CD4-positive, alpha-beta memory T cell (primary cell): ENCODE results near the gene WRAP73. TPM values are rescaled to one million over a fixed set of nuclear protein-coding genes. Genes with fewer than 3 reads are reported as not detected.
A peak's percentile ranks its signal among the peaks of the same experiment; 100 is the strongest.
"Not testable (repeated sequence)": the region's sequence is repeated elsewhere in the genome, so short reads cannot be mapped to it uniquely, and the experiment has no call there.

ENCODE experiments used
- CTCF ChIA-PET: fragments of 350-600 bp; sonication (Branson Sonifier 250); formaldehyde crosslinking; loops from one replicate; lab custom pipeline; 2021; ENCODE audit warnings: inconsistent platforms; ENCODE audit not compliant: partially characterized antibody; lab: Charles Lee
- POLR2A ChIA-PET: fragments of 350-600 bp; sonication (Branson Sonifier 250); formaldehyde crosslinking; loops from one replicate; lab custom pipeline; 2021; ENCODE audit not compliant: partially characterized antibody; lab: Charles Lee
- DNase-seq, 5 donors: peaks; one replicate each; pipeline versions ENCODE4 v3.0.0 to v3.0.0-alpha.2; 2020 to 2022; ENCODE audit warnings: mixed read lengths in 1 of 5
- H3K27ac ChIP-seq: one replicate; pipeline ENCODE4 v1.7.0; 2013; ENCODE audit warnings: low read depth, low read length
- H3K27me3 ChIP-seq: 2 replicates; pipeline ENCODE4 v1.7.0; 2013; ENCODE audit warnings: mild to moderate bottlenecking, low read length, moderate library complexity; ENCODE audit not compliant: insufficient read depth
- H3K36me3 ChIP-seq: 2 replicates; pipeline ENCODE4 v1.7.0; 2013; ENCODE audit warnings: mild to moderate bottlenecking, low read length, moderate library complexity; ENCODE audit not compliant: insufficient read depth
- H3K4me1 ChIP-seq: 2 replicates; pipeline ENCODE4 v1.7.0; 2013; ENCODE audit warnings: mild to moderate bottlenecking, low read length, moderate library complexity; ENCODE audit not compliant: insufficient read depth
- H3K4me3 ChIP-seq, 2 donors: one replicate each; pipeline ENCODE4 v1.7.0; 2013; ENCODE audit warnings: low read length in 2 of 2, mild to moderate bottlenecking in 1 of 2
- H3K9me3 ChIP-seq, 2 donors: one replicate each; pipeline ENCODE4 v1.7.0; 2013; ENCODE audit warnings: low read length in 2 of 2, control low read depth in 1 of 2; ENCODE audit not compliant: control insufficient read depth in 1 of 2
- H3K27ac Mint-ChIP-seq, 7 donors: one replicate each; pipeline ENCODE4 v1.8.0; 2020 to 2021; ENCODE audit warnings: mixed read lengths in 7 of 7, mild to moderate bottlenecking in 6 of 7, inconsistent platforms in 3 of 7, moderate library complexity in 3 of 7
- H3K27me3 Mint-ChIP-seq, 2 donors: one replicate each; pipeline ENCODE4 v1.8.0; 2020 to 2021; ENCODE audit warnings: mixed read lengths in 2 of 2
- H3K36me3 Mint-ChIP-seq, 2 donors: one replicate each; pipeline ENCODE4 v1.8.0; 2020 to 2021; ENCODE audit warnings: mixed read lengths in 2 of 2, inconsistent platforms in 1 of 2, mild to moderate bottlenecking in 1 of 2
- H3K4me1 Mint-ChIP-seq, 4 donors: one replicate each; pipeline ENCODE4 v1.8.0; 2020 to 2021; ENCODE audit warnings: mixed read lengths in 4 of 4, mild to moderate bottlenecking in 1 of 4
- H3K4me3 Mint-ChIP-seq, 8 donors: one replicate each; pipeline ENCODE4 v1.8.0; 2020 to 2021; ENCODE audit warnings: mixed read lengths in 8 of 8, mild to moderate bottlenecking in 7 of 8, moderate library complexity in 6 of 8, inconsistent platforms in 3 of 8
- H3K9me3 Mint-ChIP-seq, 8 donors: one replicate each; pipeline ENCODE4 v1.8.0; 2020 to 2021; ENCODE audit warnings: mixed read lengths in 8 of 8, mild to moderate bottlenecking in 5 of 8, inconsistent platforms in 3 of 8, moderate library complexity in 1 of 8
- intact Hi-C: fragments of 100-400 bp; cut with micrococcal nuclease; formaldehyde crosslinking; loops from one replicate; pipeline ENCODE4 v1.15.1; 2023
- polyA plus RNA-seq, 2 donors: library from polyadenylated mRNA; unstranded; fragments of 300-500 nt; fragmentation: Illumina TruSeq; gene quantifications; one replicate each; pipeline ENCODE4 v1.2.3, GENCODE V29; 2021
- total RNA-seq, 2 experiments: library from RNA; stranded (reverse); gene quantifications; one replicate each; pipeline ENCODE4 v1.2.3, GENCODE V29; 2021

The WRAP73 gene
- total and polyA plus RNA-seq, 4 experiments from 2014 or later = 24.4 to 40.7 (median 34.6) TPM

DNA sequence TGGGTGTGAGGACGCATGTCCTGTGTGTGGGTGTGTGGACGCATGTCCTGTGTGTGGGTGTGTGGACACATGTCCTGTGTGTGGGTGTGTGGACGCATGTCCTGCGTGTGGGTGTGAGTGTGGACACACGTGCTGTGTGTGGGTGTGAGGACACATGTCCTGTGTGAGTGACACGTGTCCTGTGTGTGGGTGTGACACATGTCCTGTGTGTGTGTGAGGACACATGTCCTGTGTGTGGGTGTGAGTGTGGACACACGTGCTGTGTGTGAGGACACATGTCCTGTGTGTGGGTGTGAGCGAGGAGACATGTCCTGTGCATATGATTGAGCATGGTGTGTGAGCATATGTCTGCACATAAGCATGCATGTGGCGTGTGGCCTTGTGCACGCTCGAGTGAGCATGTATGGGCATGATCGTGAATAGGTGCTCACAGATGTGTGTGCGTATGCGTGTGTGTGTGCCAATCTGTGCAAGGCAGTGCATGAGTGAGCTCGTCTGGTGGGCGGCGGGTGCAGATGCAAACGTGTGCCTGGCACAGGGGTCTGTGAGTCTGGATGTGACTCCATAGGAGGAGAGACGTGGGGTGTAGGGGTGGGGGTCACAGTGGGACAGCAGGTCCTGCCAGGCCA lies 63.8 kb downstream of the WRAP73 start:
- H3K4me3 Mint-ChIP-seq = no peak overlapping the region
- no peak overlapping the region for H3K27ac ChIP-seq
- no peak overlapping the region for H3K27ac Mint-ChIP-seq
- intact Hi-C loops = no loop called here
- H3K27me3 ChIP-seq = no peaks in the 10 kb centered on the region
- H3K9me3 Mint-ChIP-seq = no peaks in the 10 kb centered on the region
- no peaks in the 10 kb centered on the region for H3K27me3 Mint-ChIP-seq
- POLR2A ChIA-PET = no interaction called here
- DNase-seq = no peak
- H3K4me1 ChIP-seq = no peaks in the 10 kb centered on the region
- no peaks in the 10 kb centered on the region for H3K4me1 Mint-ChIP-seq
- CTCF ChIA-PET = interaction anchor here (0.6 to 1.7 kb wide), 2 partner anchors 29 to 101 kb away, joined by 3 to 4 read pairs; no protein-coding TSS in a partner anchor
- H3K36me3 ChIP-seq = no peaks in the 10 kb centered on the region
- no peak overlapping the region for H3K4me3 ChIP-seq
- no peaks in the 10 kb centered on the region for H3K9me3 ChIP-seq
- no peaks in the 10 kb centered on the region for H3K36me3 Mint-ChIP-seq

DNA sequence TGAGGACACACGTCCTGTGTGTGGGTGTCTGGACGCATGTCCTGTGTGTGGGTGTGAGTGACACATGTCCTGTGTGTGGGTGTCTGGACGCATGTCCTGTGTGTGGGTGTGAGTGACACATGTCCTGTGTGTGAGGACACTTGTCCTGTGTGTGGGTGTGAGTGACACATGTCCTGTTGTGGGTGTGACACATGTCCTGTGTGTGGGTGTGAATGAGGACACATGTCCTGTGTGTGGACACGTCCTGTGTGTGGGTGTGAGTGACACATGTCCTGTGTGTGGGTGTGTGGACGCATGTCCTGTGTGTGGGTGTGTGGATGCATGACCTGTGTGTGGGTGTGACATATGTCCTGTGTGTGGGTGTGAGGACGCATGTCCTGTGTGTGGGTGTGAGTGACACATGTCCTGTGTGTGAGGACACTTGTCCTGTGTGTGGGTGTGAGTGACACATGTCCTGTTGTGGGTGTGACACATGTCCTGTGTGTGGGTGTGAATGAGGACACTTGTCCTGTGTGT lies 64.5 kb downstream of the WRAP73 start:
- H3K4me3 Mint-ChIP-seq, H3K27ac ChIP-seq, POLR2A ChIA-PET, intact Hi-C loops, DNase-seq, H3K9me3 Mint-ChIP-seq, H3K9me3 ChIP-seq, H3K27me3 Mint-ChIP-seq, H3K36me3 ChIP-seq, H3K27me3 ChIP-seq, H3K4me3 ChIP-seq, H3K4me1 Mint-ChIP-seq, CTCF ChIA-PET, H3K36me3 Mint-ChIP-seq, H3K27ac Mint-ChIP-seq, H3K4me1 ChIP-seq: not testable (repeated sequence)

DNA sequence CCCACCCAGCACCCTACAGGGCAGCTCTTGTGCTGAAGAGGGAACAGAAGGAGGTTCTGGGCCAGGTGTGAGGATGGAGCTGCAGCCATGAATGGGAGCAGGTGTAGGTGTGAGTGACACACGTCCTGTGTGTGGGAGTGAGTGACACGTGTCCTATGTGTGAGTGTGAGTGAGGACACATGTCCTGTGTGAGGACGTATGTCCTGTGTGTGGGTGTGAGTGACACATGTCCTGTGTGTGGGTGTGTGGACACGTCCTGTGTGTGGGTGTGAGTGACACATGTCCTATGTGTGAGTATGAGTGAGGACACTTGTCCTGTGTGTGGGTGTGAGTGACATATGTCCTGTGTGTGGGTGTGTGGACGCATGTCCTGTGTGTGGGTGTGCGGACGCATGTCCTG lies 65.0 kb downstream of the WRAP73 start:
- H3K27me3 ChIP-seq = no peaks in the 10 kb centered on the region
- POLR2A ChIA-PET = no interaction called here
- H3K36me3 ChIP-seq = no peaks in the 10 kb centered on the region
- Mint-ChIP-seq H3K9me3 (no peaks in the 10 kb centered on the region), H3K27me3 (no peaks in the 10 kb centered on the region), H3K27ac (no peak overlapping the region), H3K4me3 (peak overlapping the region in 1 of 8 donors; percentile 15), H3K36me3 (no peaks in the 10 kb centered on the region), H3K4me1 (no peaks in the 10 kb centered on the region)
- CTCF ChIA-PET = no interaction called here
- no peak overlapping the region for H3K4me3 ChIP-seq
- no peaks in the 10 kb centered on the region for H3K4me1 ChIP-seq
- intact Hi-C loops = no loop called here
- H3K27ac ChIP-seq = no peak overlapping the region
- no peaks in the 10 kb centered on the region for H3K9me3 ChIP-seq
- no peak for DNase-seq

DNA sequence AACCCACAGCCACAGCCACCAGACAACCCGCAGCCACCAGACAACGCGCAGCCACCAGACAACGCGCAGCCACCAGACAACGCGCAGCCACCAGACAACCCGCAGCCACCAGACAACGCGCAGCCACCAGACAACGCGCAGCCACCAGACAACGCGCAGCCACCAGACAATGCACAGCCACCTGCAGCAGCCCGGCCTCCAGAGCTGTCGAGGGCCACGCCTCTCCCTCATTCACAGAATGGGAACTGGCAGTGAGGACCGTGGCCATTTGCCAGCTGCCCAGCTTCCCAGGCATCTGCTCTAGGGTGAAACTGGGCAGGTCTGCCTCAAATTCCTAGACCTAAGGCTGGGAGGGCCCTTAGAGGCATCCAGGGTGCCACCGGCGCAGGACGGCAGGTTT lies 66.2 kb downstream of the WRAP73 start:
- H3K4me3 ChIP-seq, H3K4me1 Mint-ChIP-seq, H3K27ac Mint-ChIP-seq, H3K36me3 Mint-ChIP-seq, H3K4me3 Mint-ChIP-seq, H3K27me3 ChIP-seq, H3K36me3 ChIP-seq, H3K27ac ChIP-seq, POLR2A ChIA-PET, intact Hi-C loops, H3K9me3 ChIP-seq, H3K9me3 Mint-ChIP-seq, DNase-seq, CTCF ChIA-PET, H3K27me3 Mint-ChIP-seq, H3K4me1 ChIP-seq: not testable (repeated sequence)

DNA sequence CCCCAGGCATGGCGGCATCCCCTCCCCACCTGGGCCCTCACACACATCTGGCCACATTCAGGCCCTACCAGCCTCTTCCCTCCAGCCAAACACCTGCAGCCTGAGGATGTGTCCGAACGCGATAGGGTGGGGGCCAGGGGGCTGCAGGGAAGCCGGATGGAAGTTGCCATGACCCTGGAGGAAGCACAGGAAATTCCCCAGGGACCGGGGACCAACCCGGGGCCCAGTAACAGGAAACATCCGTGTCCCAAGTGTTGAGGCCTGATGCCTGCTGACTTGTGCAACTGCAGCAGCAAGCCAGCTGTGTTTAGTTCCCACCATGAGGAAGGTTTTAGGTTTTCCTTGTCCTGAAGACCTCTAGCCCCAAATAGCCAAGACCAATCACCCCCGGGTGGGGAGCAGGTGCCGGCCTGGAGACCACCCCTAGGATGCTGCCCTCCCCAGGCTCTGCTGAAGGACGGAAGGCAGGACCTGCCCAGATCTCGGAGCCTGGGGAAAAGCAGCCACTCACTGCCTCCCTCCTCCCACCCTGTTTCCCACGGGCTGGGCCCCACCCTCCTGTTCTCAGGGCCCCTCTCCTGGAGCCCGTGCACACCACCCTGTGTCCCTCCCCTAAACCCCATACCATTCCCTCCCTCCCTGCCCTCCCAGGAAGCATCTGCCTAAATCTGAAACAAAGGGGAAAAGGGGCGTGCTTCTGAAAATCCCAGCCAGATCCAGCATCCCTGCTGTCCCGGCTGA lies 68.4 kb downstream of the WRAP73 start:
- H3K27me3 ChIP-seq = no peaks in the 10 kb centered on the region
- H3K4me3 Mint-ChIP-seq = no peak overlapping the region
- no peaks in the 10 kb centered on the region for H3K27me3 Mint-ChIP-seq
- H3K27ac ChIP-seq = no peak overlapping the region
- no peaks in the 10 kb centered on the region for H3K9me3 Mint-ChIP-seq
- no peak for DNase-seq
- no peaks in the 10 kb centered on the region for H3K4me1 Mint-ChIP-seq
- intact Hi-C loops = no loop called here
- H3K27ac Mint-ChIP-seq = no peak overlapping the region
- no peaks in the 10 kb centered on the region for H3K9me3 ChIP-seq
- no peaks in the 10 kb centered on the region for H3K4me1 ChIP-seq
- no peaks in the 10 kb centered on the region for H3K36me3 ChIP-seq
- CTCF ChIA-PET = no interaction called here
- no peak overlapping the region for H3K4me3 ChIP-seq
- POLR2A ChIA-PET = no interaction called here
- no peaks in the 10 kb centered on the region for H3K36me3 Mint-ChIP-seq

Other genes starting within 250 kb of the WRAP73 start
- under 1 TPM; 0.20 to 0.22 TPM for gene ARHGEF16, start 195.4 kb downstream of the WRAP73 start, total RNA-seq
- gene ARHGEF16, start 195.4 kb downstream of the WRAP73 start, polyA plus RNA-seq = under 1 TPM in 1 of 2 donors, not detected in 1; 0.16 TPM
- gene MEGF6, start 38.6 kb downstream of the WRAP73 start, total RNA-seq = 100 to 1,000 TPM; 167 to 168 TPM
- 1 to 10 TPM; 2.4 to 7.1 TPM for gene MEGF6, start 38.6 kb downstream of the WRAP73 start, polyA plus RNA-seq
- 10 to 100 TPM; 57.9 to 59.5 TPM for gene TPRG1L, start 25.1 kb downstream of the WRAP73 start, total RNA-seq
- gene TPRG1L, start 25.1 kb downstream of the WRAP73 start, polyA plus RNA-seq = 10 to 100 TPM; 41.4 to 46.4 TPM
- under 1 TPM in 1 of 2 experiments, not detected in 1; 0.17 TPM for gene TP73, start 2.4 kb upstream of the WRAP73 start, total RNA-seq
- under 1 TPM in 1 of 2 donors, not detected in 1; 0.15 TPM for gene TP73, start 2.4 kb upstream of the WRAP73 start, polyA plus RNA-seq
- gene CCDC27, start 102.3 kb upstream of the WRAP73 start, total RNA-seq = not detected
- not detected for gene CCDC27, start 102.3 kb upstream of the WRAP73 start, polyA plus RNA-seq
- 1 to 10 TPM; 3.1 to 4.7 TPM for gene SMIM1, start 122.6 kb upstream of the WRAP73 start, total RNA-seq
- gene SMIM1, start 122.6 kb upstream of the WRAP73 start, polyA plus RNA-seq = 1 to 10 TPM in 1 of 2 donors, under 1 TPM in 1; 0.52 to 1.5 TPM
- gene LRRC47, start 146.4 kb upstream of the WRAP73 start, total RNA-seq = 10 to 100 TPM; 54.5 to 58.0 TPM
- 10 to 100 TPM; 19.0 to 39.8 TPM for gene LRRC47, start 146.4 kb upstream of the WRAP73 start, polyA plus RNA-seq
- gene CEP104, start 207.1 kb upstream of the WRAP73 start, total RNA-seq = 10 to 100 TPM; 64.0 to 64.4 TPM
- gene CEP104, start 207.1 kb upstream of the WRAP73 start, polyA plus RNA-seq = 10 to 100 TPM; 10.3 to 30.7 TPM
- gene DFFB, start 207.4 kb upstream of the WRAP73 start, total RNA-seq = 10 to 100 TPM; 23.2 to 26.1 TPM
- gene DFFB, start 207.4 kb upstream of the WRAP73 start, polyA plus RNA-seq = 10 to 100 TPM in 1 of 2 donors, 1 to 10 TPM in 1; 8.2 to 13.0 TPM